ENCODE results near the gene PCYT1A.

GRCh38 chr3:196220587-196220986 lies 66.9 kb downstream of the PCYT1A start:
- no peak for TF ChIP-seq POLR2A (IDR thresholded peaks at IDR 0.05)
- TF ChIP-seq, protein P1, sequence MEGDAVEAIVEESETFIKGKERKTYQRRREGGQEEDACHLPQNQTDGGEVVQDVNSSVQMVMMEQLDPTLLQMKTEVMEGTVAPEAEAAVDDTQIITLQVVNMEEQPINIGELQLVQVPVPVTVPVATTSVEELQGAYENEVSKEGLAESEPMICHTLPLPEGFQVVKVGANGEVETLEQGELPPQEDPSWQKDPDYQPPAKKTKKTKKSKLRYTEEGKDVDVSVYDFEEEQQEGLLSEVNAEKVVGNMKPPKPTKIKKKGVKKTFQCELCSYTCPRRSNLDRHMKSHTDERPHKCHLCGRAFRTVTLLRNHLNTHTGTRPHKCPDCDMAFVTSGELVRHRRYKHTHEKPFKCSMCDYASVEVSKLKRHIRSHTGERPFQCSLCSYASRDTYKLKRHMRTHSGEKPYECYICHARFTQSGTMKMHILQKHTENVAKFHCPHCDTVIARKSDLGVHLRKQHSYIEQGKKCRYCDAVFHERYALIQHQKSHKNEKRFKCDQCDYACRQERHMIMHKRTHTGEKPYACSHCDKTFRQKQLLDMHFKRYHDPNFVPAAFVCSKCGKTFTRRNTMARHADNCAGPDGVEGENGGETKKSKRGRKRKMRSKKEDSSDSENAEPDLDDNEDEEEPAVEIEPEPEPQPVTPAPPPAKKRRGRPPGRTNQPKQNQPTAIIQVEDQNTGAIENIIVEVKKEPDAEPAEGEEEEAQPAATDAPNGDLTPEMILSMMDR (IDR thresholded peaks at IDR 0.05 in 4 of 5, conservative IDR thresholded peaks at IDR 0.05 in 1 of 5), result no peak
